Activated CD4-positive, alpha-beta T cell treated with anti-CD3 and anti-CD28 coated beads, Interleukin-2, amount 10 ng/mL, durations not matched to agents 24 days and 14 days (primary cell): ENCODE data around the gene RPTN. TPM values are rescaled to one million over a fixed set of nuclear protein-coding genes. Genes with fewer than 3 reads are reported as not detected.

Source experiments
- total RNA-seq: library from RNA; stranded (reverse); gene quantifications from 2 replicates; pipeline ENCODE4 v1.2.3, GENCODE V29; 2022

The RPTN gene
- total RNA-seq, 1 donor from 2014 or later, result not detected

Other genes starting within 250 kb of the RPTN start
- gene THEM4, start 249.7 kb downstream of the RPTN start, total RNA-seq, result 26.9 and 30.6 TPM in 2 replicates
- 103 and 107 TPM in 2 replicates for gene S100A10, start 165.4 kb downstream of the RPTN start, total RNA-seq
- gene S100A11, start 122.2 kb downstream of the RPTN start, total RNA-seq, result 218 TPM in 2 replicates
- gene TCHHL1, start 70.2 kb downstream of the RPTN start, total RNA-seq, result not detected in 2 replicates
- gene TCHH, start 43.8 kb downstream of the RPTN start, total RNA-seq, result not detected in 2 replicates
- gene HRNR, start 65.0 kb upstream of the RPTN start, total RNA-seq, result not detected in 2 replicates
- not detected in 2 replicates for gene FLG, start 166.0 kb upstream of the RPTN start, total RNA-seq
- not detected in 2 replicates for gene FLG2, start 200.8 kb upstream of the RPTN start, total RNA-seq